Measurements from ENCODE around the gene FTSJ1. TPM values are rescaled to one million over a fixed set of nuclear protein-coding genes. Genes with fewer than 3 reads are reported as not detected.
A peak's percentile ranks its signal among the peaks of the same experiment; 100 is the strongest.

Gene FTSJ1
- total and polyA plus RNA-seq, 9 donors, result 24.0 to 34.3 (median 26.0) TPM

GRCh38 chrX:48491809-48492208 lies 15.8 kb downstream of the FTSJ1 start:
- Histone ChIP-seq H3K27ac (ENCODE audit: low read length) (no peak overlapping the region), H3K4me1 (ENCODE audit: control insufficient read depth, insufficient read depth, low read length) (no peaks in the 10 kb centered on the region), H3K27me3 (ENCODE audit: control insufficient read depth, insufficient read depth, low read length) (no peaks in the 10 kb centered on the region), H3K9me3 (replicated peaks; ENCODE audit: control insufficient read depth, low read depth, low read length) (peaks cover 3% of the 10 kb centered on the region), H3K4me3 (ENCODE audit: low read length) (no peak overlapping the region), H3K36me3 (ENCODE audit: control insufficient read depth, insufficient read depth, low read length) (no peaks in the 10 kb centered on the region)
- 85% methylated on average over 7 of the region's 9 CpGs for WGBS (ENCODE audit: insufficient coverage)
- no peak for DNase-seq

GRCh38 chrX:48492293-48492910 lies 16.4 kb downstream of the FTSJ1 start:
- Histone ChIP-seq H3K27me3 (ENCODE audit: control insufficient read depth, insufficient read depth, low read length) (no peaks in the 10 kb centered on the region), H3K4me1 (ENCODE audit: control insufficient read depth, insufficient read depth, low read length) (no peaks in the 10 kb centered on the region), H3K4me3 (ENCODE audit: low read length) (no peak overlapping the region), H3K27ac (ENCODE audit: low read length) (no peak overlapping the region), H3K9me3 (replicated peaks; ENCODE audit: control insufficient read depth, low read depth, low read length) (peaks cover 3% of the 10 kb centered on the region), H3K36me3 (ENCODE audit: control insufficient read depth, insufficient read depth, low read length) (no peaks in the 10 kb centered on the region)
- DNase-seq, result no peak
- 49% methylated on average over 3 of the region's 7 CpGs for WGBS (ENCODE audit: insufficient coverage)

GRCh38 chrX:48493890-48494364 lies 17.9 kb downstream of the FTSJ1 start:
- no peaks in the 10 kb centered on the region for H3K27me3 ChIP-seq (ENCODE audit: control insufficient read depth, insufficient read depth, low read length)
- H3K4me3 ChIP-seq (ENCODE audit: low read length), result no peak overlapping the region
- no peaks in the 10 kb centered on the region for H3K4me1 ChIP-seq (ENCODE audit: control insufficient read depth, insufficient read depth, low read length)
- 43% methylated on average over 8 of the region's 10 CpGs for WGBS (ENCODE audit: insufficient coverage)
- no peak overlapping the region for H3K27ac ChIP-seq (ENCODE audit: low read length)
- H3K9me3 ChIP-seq (replicated peaks; ENCODE audit: control insufficient read depth, low read depth, low read length), result peaks cover 3% of the 10 kb centered on the region
- DNase-seq, result peak; percentile 26
- H3K36me3 ChIP-seq (ENCODE audit: control insufficient read depth, insufficient read depth, low read length), result no peaks in the 10 kb centered on the region

GRCh38 chrX:48496660-48497059 lies 20.7 kb downstream of the FTSJ1 start:
- 53% methylated on average over 4 of the region's 4 CpGs for WGBS (ENCODE audit: insufficient coverage)
- no peak for DNase-seq
- Histone ChIP-seq H3K36me3 (ENCODE audit: control insufficient read depth, insufficient read depth, low read length) (no peaks in the 10 kb centered on the region), H3K27ac (ENCODE audit: low read length) (no peak overlapping the region), H3K4me1 (ENCODE audit: control insufficient read depth, insufficient read depth, low read length) (no peaks in the 10 kb centered on the region), H3K27me3 (ENCODE audit: control insufficient read depth, insufficient read depth, low read length) (peaks cover 2% of the 10 kb centered on the region), H3K9me3 (replicated peaks; ENCODE audit: control insufficient read depth, low read depth, low read length) (no peaks in the 10 kb centered on the region), H3K4me3 (ENCODE audit: low read length) (no peak overlapping the region)

GRCh38 chrX:48497871-48498270 lies 21.9 kb downstream of the FTSJ1 start:
- DNase-seq, result no peak
- no peak overlapping the region for H3K4me3 ChIP-seq (ENCODE audit: low read length)
- 29% methylated on average over 1 of the region's 5 CpGs for WGBS (ENCODE audit: insufficient coverage)
- no peak overlapping the region for H3K27ac ChIP-seq (ENCODE audit: low read length)
- H3K27me3 ChIP-seq (ENCODE audit: control insufficient read depth, insufficient read depth, low read length), result peaks cover 2% of the 10 kb centered on the region
- H3K4me1 ChIP-seq (ENCODE audit: control insufficient read depth, insufficient read depth, low read length), result no peaks in the 10 kb centered on the region
- H3K36me3 ChIP-seq (ENCODE audit: control insufficient read depth, insufficient read depth, low read length), result no peaks in the 10 kb centered on the region
- H3K9me3 ChIP-seq (replicated peaks; ENCODE audit: control insufficient read depth, low read depth, low read length), result no peaks in the 10 kb centered on the region

GRCh38 chrX:48498374-48498809 lies 22.4 kb downstream of the FTSJ1 start:
- H3K36me3 ChIP-seq (ENCODE audit: control insufficient read depth, insufficient read depth, low read length), result no peaks in the 10 kb centered on the region
- peaks cover 2% of the 10 kb centered on the region for H3K27me3 ChIP-seq (ENCODE audit: control insufficient read depth, insufficient read depth, low read length)
- 74% methylated on average over 5 of the region's 6 CpGs for WGBS (ENCODE audit: insufficient coverage)
- no peaks in the 10 kb centered on the region for H3K4me1 ChIP-seq (ENCODE audit: control insufficient read depth, insufficient read depth, low read length)
- H3K9me3 ChIP-seq (replicated peaks; ENCODE audit: control insufficient read depth, low read depth, low read length), result no peaks in the 10 kb centered on the region
- no peak overlapping the region for H3K4me3 ChIP-seq (ENCODE audit: low read length)
- no peak overlapping the region for H3K27ac ChIP-seq (ENCODE audit: low read length)
- no peak for DNase-seq

- H3K36me3 ChIP-seq (ENCODE audit: control insufficient read depth, insufficient read depth, low read length), result no peaks in the 10 kb centered on the region
- H3K4me3 ChIP-seq (ENCODE audit: low read length), result no peak overlapping the region
- H3K9me3 ChIP-seq (replicated peaks; ENCODE audit: control insufficient read depth, low read depth, low read length), result peaks cover 3% of the 10 kb centered on the region
- 90% methylated on average over 2 of the region's 7 CpGs for WGBS (ENCODE audit: insufficient coverage)
- peaks cover 2% of the 10 kb centered on the region for H3K27me3 ChIP-seq (ENCODE audit: control insufficient read depth, insufficient read depth, low read length)
- H3K4me1 ChIP-seq (ENCODE audit: control insufficient read depth, insufficient read depth, low read length), result peaks cover 3% of the 10 kb centered on the region
- no peak for DNase-seq
- no peak overlapping the region for H3K27ac ChIP-seq (ENCODE audit: low read length)
Observed at GRCh38 chrX:48504261-48504660, 28.3 kb downstream of the FTSJ1 start.

- Histone ChIP-seq H3K36me3 (ENCODE audit: control insufficient read depth, insufficient read depth, low read length) (no peaks in the 10 kb centered on the region), H3K27me3 (ENCODE audit: control insufficient read depth, insufficient read depth, low read length) (no peaks in the 10 kb centered on the region), H3K9me3 (replicated peaks; ENCODE audit: control insufficient read depth, low read depth, low read length) (peaks cover 3% of the 10 kb centered on the region), H3K4me1 (ENCODE audit: control insufficient read depth, insufficient read depth, low read length) (peaks cover 7% of the 10 kb centered on the region), H3K4me3 (ENCODE audit: low read length) (no peak overlapping the region), H3K27ac (ENCODE audit: low read length) (no peak overlapping the region)
- WGBS (ENCODE audit: insufficient coverage), result 80% methylated on average over 2 of the region's 5 CpGs
- no peak for DNase-seq
Observed at GRCh38 chrX:48505481-48505880, 29.5 kb downstream of the FTSJ1 start.

GRCh38 chrX:48507246-48507645 lies 31.2 kb downstream of the FTSJ1 start:
- WGBS (ENCODE audit: insufficient coverage), result 69% methylated on average over 2 of the region's 5 CpGs
- no peak for DNase-seq

GRCh38 chrX:48508400-48509244 lies 32.6 kb downstream of the FTSJ1 start, which contains the start of gene PORCN:
TSS of gene PORCN (plus strand) at chrX:48508992. CDS start at chrX:48509821, 829 bp downstream.
- Histone ChIP-seq H3K4me3 (ENCODE audit: low read length) (peak within 1 kb of the TSS; percentile 70), H3K27me3 (ENCODE audit: control insufficient read depth, insufficient read depth, low read length) (no peaks in the 10 kb centered on the region), H3K9me3 (replicated peaks; ENCODE audit: control insufficient read depth, low read depth, low read length) (peaks cover 3% of the 10 kb centered on the region), H3K27ac (ENCODE audit: low read length) (peak within 1 kb of the TSS; percentile 51), H3K4me1 (ENCODE audit: control insufficient read depth, insufficient read depth, low read length) (peaks cover 7% of the 10 kb centered on the region), H3K36me3 (ENCODE audit: control insufficient read depth, insufficient read depth, low read length) (no peaks in the 10 kb centered on the region)
- WGBS (ENCODE audit: insufficient coverage), result 39% methylated on average over 49 of the region's 65 CpGs
- peak; percentile 82 for DNase-seq

More at GRCh38 chrX:48507246-48507645, 31.2 kb downstream of the FTSJ1 start:
- Histone ChIP-seq H3K4me3 (ENCODE audit: low read length) (no peak overlapping the region), H3K27me3 (ENCODE audit: control insufficient read depth, insufficient read depth, low read length) (no peaks in the 10 kb centered on the region), H3K36me3 (ENCODE audit: control insufficient read depth, insufficient read depth, low read length) (no peaks in the 10 kb centered on the region), H3K4me1 (ENCODE audit: control insufficient read depth, insufficient read depth, low read length) (peaks cover 7% of the 10 kb centered on the region), H3K27ac (ENCODE audit: low read length) (no peak overlapping the region), H3K9me3 (replicated peaks; ENCODE audit: control insufficient read depth, low read depth, low read length) (peaks cover 3% of the 10 kb centered on the region)

Measured in muscle of leg (tissue), 11 donors.